H9 (cell line): Measurements from ENCODE around the gene ITSN2. TPM values are rescaled to one million over a fixed set of nuclear protein-coding genes. Genes with fewer than 3 reads are reported as not detected.

Experiments
- DNase-seq: peaks from one replicate; pipeline ENCODE4 v3.0.0-alpha.2; 2017
- H2AFZ ChIP-seq: one replicate; pipeline ENCODE4 v1.6.1; 2013; ENCODE audit warnings: mild to moderate bottlenecking, low read length, control low read depth, moderate library complexity
- H2AK5ac ChIP-seq: 2 replicates; pipeline ENCODE4 v1.6.1; 2013; ENCODE audit warnings: low read length, control low read depth, mixed read lengths; ENCODE audit not compliant: insufficient read length
- H2BK120ac ChIP-seq: one replicate; pipeline ENCODE4 v1.6.1; 2013; ENCODE audit warnings: low read depth, mild to moderate bottlenecking, low read length, control low read depth, inconsistent platforms; ENCODE audit not compliant: poor library complexity, severe bottlenecking
- H2BK12ac ChIP-seq: 2 replicates; pipeline ENCODE4 v1.6.1; 2013; ENCODE audit warnings: low read length, control low read depth, mixed read lengths, low read depth; ENCODE audit not compliant: insufficient read length
- H2BK15ac ChIP-seq: 2 replicates; pipeline ENCODE4 v1.6.1; 2013; ENCODE audit warnings: low read depth, low read length, control low read depth
- H2BK20ac ChIP-seq: one replicate; pipeline ENCODE4 v1.6.1; 2013; ENCODE audit warnings: low read depth, mild to moderate bottlenecking, low read length, control low read depth, inconsistent platforms; ENCODE audit not compliant: poor library complexity, severe bottlenecking
- H2BK5ac ChIP-seq: 2 replicates; pipeline ENCODE4 v1.6.1; 2013; ENCODE audit warnings: low read length, control low read depth, mixed read lengths; ENCODE audit not compliant: insufficient read length
- H3K14ac ChIP-seq: 2 replicates; pipeline ENCODE4 v1.6.1; 2013; ENCODE audit warnings: low read length, control low read depth; ENCODE audit not compliant: insufficient read depth
- H3K18ac ChIP-seq: 2 replicates; pipeline ENCODE4 v1.6.1; 2013; ENCODE audit warnings: low read depth, mild to moderate bottlenecking, mixed read lengths, low read length, control low read depth; ENCODE audit not compliant: insufficient read length
- H3K23ac ChIP-seq: 2 replicates; pipeline ENCODE4 v1.6.1; 2013; ENCODE audit warnings: low read length, control low read depth, mixed read lengths, low read depth; ENCODE audit not compliant: insufficient read length
- H3K23me2 ChIP-seq: 2 replicates; pipeline ENCODE4 v1.6.1; 2013; ENCODE audit warnings: low read depth, mild to moderate bottlenecking, mixed read lengths, low read length, control low read depth; ENCODE audit not compliant: insufficient read length, poor library complexity, severe bottlenecking
- H3K27ac ChIP-seq: 2 replicates; pipeline ENCODE4 v1.5.1; 2013; ENCODE audit warnings: low read length, control low read depth, mixed read lengths, low read depth; ENCODE audit not compliant: insufficient read length
- H3K27me3 ChIP-seq: 2 replicates; pipeline ENCODE4 v1.6.1; 2013; ENCODE audit warnings: low read length, control low read depth, inconsistent platforms; ENCODE audit not compliant: insufficient read depth
- H3K4ac ChIP-seq: 2 replicates; pipeline ENCODE4 v1.6.1; 2013; ENCODE audit warnings: low read depth, mild to moderate bottlenecking, control low read depth, inconsistent platforms, low read length, moderate library complexity
- H3K4me1 ChIP-seq: 2 replicates; pipeline ENCODE4 v1.6.1; 2013; ENCODE audit warnings: low read length, control low read depth, inconsistent platforms; ENCODE audit not compliant: insufficient read depth
- H3K4me2 ChIP-seq: 2 replicates; pipeline ENCODE4 v1.6.1; 2013; ENCODE audit warnings: low read length, control low read depth, mixed read lengths; ENCODE audit not compliant: insufficient read length, insufficient read depth
- H3K56ac ChIP-seq: 2 replicates; pipeline ENCODE4 v1.6.1; 2013; ENCODE audit warnings: low read depth, mild to moderate bottlenecking, mixed read lengths, low read length, control low read depth; ENCODE audit not compliant: insufficient read length
- H3K79me1 ChIP-seq: 2 replicates; pipeline ENCODE4 v1.6.1; 2013; ENCODE audit warnings: low read depth, mild to moderate bottlenecking, moderate library complexity, low read length, control low read depth, inconsistent platforms; ENCODE audit not compliant: insufficient read depth, poor library complexity, severe bottlenecking
- H3K79me2 ChIP-seq: 2 replicates; pipeline ENCODE4 v1.6.1; 2013; ENCODE audit warnings: low read length, control low read depth, inconsistent platforms; ENCODE audit not compliant: insufficient read depth
- H3K9ac ChIP-seq: 2 replicates; pipeline ENCODE4 v1.6.1; 2013; ENCODE audit warnings: low read length, control low read depth, mixed read lengths; ENCODE audit not compliant: insufficient read length; ENCODE audit errors: extremely low read depth
- H3K9me3 ChIP-seq: one replicate; pipeline ENCODE4 v1.6.1; 2013; ENCODE audit warnings: low read depth, low read length, inconsistent platforms; ENCODE audit not compliant: control insufficient read depth
- H3T11ph ChIP-seq: one replicate; pipeline ENCODE4 v1.6.1; 2013; ENCODE audit warnings: mild to moderate bottlenecking, low read length, control low read depth, inconsistent platforms
- H4K20me1 ChIP-seq: one replicate; pipeline ENCODE4 v1.6.1; 2013; ENCODE audit not compliant: control insufficient read depth, insufficient read length, insufficient read depth
- H4K5ac ChIP-seq: 2 replicates; pipeline ENCODE4 v1.6.1; 2013; ENCODE audit warnings: low read depth, mild to moderate bottlenecking, mixed read lengths, low read length, control low read depth; ENCODE audit not compliant: insufficient read length
- H4K8ac ChIP-seq: replicated peaks from 2 replicates; pipeline ENCODE4 v1.6.1; 2013; ENCODE audit warnings: low read length, control low read depth, mixed read lengths, low read depth; ENCODE audit not compliant: insufficient read length
- H4K91ac ChIP-seq: 2 replicates; pipeline ENCODE4 v1.6.1; 2013; ENCODE audit warnings: low read depth, mild to moderate bottlenecking, moderate library complexity, mixed read lengths, low read length, control low read depth; ENCODE audit not compliant: insufficient read length
- H3K27ac Mint-ChIP-seq, 3 experiments: 2 replicates in 2 of 3; 3 replicates in 1 of 3; pipeline ENCODE4 v1.8.0; 2020 to 2021; ENCODE audit warnings: mixed read lengths in 3 of 3, mild to moderate bottlenecking in 1 of 3, moderate library complexity in 1 of 3
- H3K27me3 Mint-ChIP-seq: 2 replicates; pipeline ENCODE4 v1.8.0; 2021; ENCODE audit warnings: low read depth, mild to moderate bottlenecking, moderate library complexity, mixed read lengths
- H3K36me3 Mint-ChIP-seq, 3 experiments: 2 replicates in 2 of 3; 3 replicates in 1 of 3; pipeline ENCODE4 v1.8.0; 2020 to 2021; ENCODE audit warnings: low read depth in 3 of 3, mixed read lengths in 3 of 3; ENCODE audit not compliant: insufficient read depth in 1 of 3
- H3K4me1 Mint-ChIP-seq, 2 experiments: 2 replicates each; pipeline ENCODE4 v1.8.0; 2020; ENCODE audit warnings: mixed read lengths in 2 of 2
- H3K4me3 Mint-ChIP-seq, 2 experiments: 2 replicates in 1 of 2; 3 replicates in 1 of 2; pipeline ENCODE4 v1.8.0; 2020 to 2021; ENCODE audit warnings: mild to moderate bottlenecking in 2 of 2, mixed read lengths in 2 of 2, moderate library complexity in 1 of 2
- H3K9me3 Mint-ChIP-seq, 2 experiments: 2 replicates in 1 of 2; 3 replicates in 1 of 2; pipeline ENCODE4 v1.8.0; 2020; ENCODE audit warnings: mild to moderate bottlenecking in 2 of 2, mixed read lengths in 2 of 2, moderate library complexity in 1 of 2
- CTCF ChIP-seq: fragments of 200-600 bp; sonication (generic); conservative IDR thresholded peaks from 3 replicates; pipeline ENCODE4 v1.8.0; 2021; ENCODE audit warnings: antibody characterized with exemption, mild to moderate bottlenecking
- WGBS: extraction: QIAGEN DNeasy Blood & Tissue Kit; methylation state at CpG from one replicate; pipeline ENCODE4 v1.1.7; 2013; ENCODE audit warnings: missing lambda C conversion rate, low lambda C conversion rate, mixed read lengths; ENCODE audit not compliant: insufficient read length; ENCODE audit errors: extremely low coverage; 5-methylcytosine and 5-hydroxymethylcytosine counted together
- total RNA-seq: library from RNA; stranded (reverse); gene quantifications from 2 replicates; pipeline ENCODE4 v1.2.1, GENCODE V29; 2021

ITSN2 gene
- total RNA-seq, 1 experiment from 2014 or later = 17.0 TPM

GRCh38 chr2:24394998-24395397 lies 34.7 kb upstream of the ITSN2 start:
- Histone ChIP-seq H2BK120ac (no peak overlapping the region), H3K9ac (no peak overlapping the region), H3K4me2 (no peak overlapping the region), H4K91ac (no peak overlapping the region), H3K4ac (no peak overlapping the region), H2BK12ac (no peak overlapping the region), H2BK20ac (no peak overlapping the region), H4K20me1 (no peaks in the 10 kb centered on the region), H3K27me3 (no peaks in the 10 kb centered on the region), H3K18ac (no peak overlapping the region), H2AK5ac (no peak overlapping the region), H3K79me2 (no peaks in the 10 kb centered on the region), H2BK5ac (no peak overlapping the region), H3K9me3 (no peaks in the 10 kb centered on the region), H3K14ac (no peak overlapping the region), H4K8ac (no peak overlapping the region), H3K79me1 (no peaks in the 10 kb centered on the region), H3K27ac (no peak overlapping the region), H3K23me2 (no peaks in the 10 kb centered on the region), H2BK15ac (no peak overlapping the region), H3K56ac (no peak overlapping the region), H4K5ac (no peak overlapping the region), H2AFZ (no peak overlapping the region), H3K4me1 (no peaks in the 10 kb centered on the region), H3K23ac (no peak overlapping the region), H3T11ph (no peak overlapping the region)
- Mint-ChIP-seq H3K9me3 (no peaks in the 10 kb centered on the region), H3K27ac (no peak overlapping the region), H3K27me3 (no peaks in the 10 kb centered on the region; the same call in 1 of the 2 replicates), H3K36me3 (no peaks in the 10 kb centered on the region), H3K4me3 (no peak overlapping the region), H3K4me1 (peaks cover 0 to 1% of the 10 kb centered on the region in 2 experiments; a peak in 1 of 4 replicates)
- no peak for DNase-seq
- TF ChIP-seq CTCF = no peak
- no CpG with 5 or more reads among the region's 4 CpGs for WGBS
